HG03097 (cell line): ENCODE measurements around the gene PRLR.
"Not testable (repeated sequence)": the region's sequence is repeated elsewhere in the genome, so short reads cannot be mapped to it uniquely, and the experiment has no call there.

Experiments used
- ATAC-seq: cut with Tn5 transposase; IDR thresholded peaks from one replicate; pipeline ENCODE4 v1.9.1; 2021; ENCODE audit not compliant: unreplicated experiment, low FRiP score

Gene PRLR

GRCh38 chr5:35198686-35199085 lies 31.6 kb downstream of the PRLR start:
- no peak for ATAC-seq

- no peak for ATAC-seq
Measured at GRCh38 chr5:35198075-35198474, 32.2 kb downstream of the PRLR start.

GRCh38 chr5:35197351-35197750 lies 32.9 kb downstream of the PRLR start:
- ATAC-seq, result no peak

DNA sequence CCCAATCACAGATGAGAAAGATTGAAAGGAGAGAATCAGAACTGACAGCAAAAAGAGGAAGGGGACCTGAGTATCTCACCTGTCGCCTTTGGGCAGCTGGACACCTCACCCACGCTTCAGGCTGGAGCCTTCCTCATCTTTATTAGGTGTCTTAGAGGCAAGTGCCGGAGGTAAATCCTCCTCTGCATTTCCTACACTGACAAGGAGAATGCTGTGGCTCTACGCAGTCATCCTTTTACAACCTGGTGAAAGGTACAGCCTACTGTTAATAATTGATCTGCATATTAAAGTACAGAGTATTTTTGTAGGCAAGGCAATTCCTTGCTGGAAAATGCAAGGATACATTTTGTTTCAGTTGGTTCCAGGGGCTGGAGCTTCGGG lies 34.8 kb downstream of the PRLR start:
- no peak for ATAC-seq

- ATAC-seq, result peak; percentile 90
Measured at GRCh38 chr5:35194635-35195471, 35.4 kb downstream of the PRLR start.

DNA sequence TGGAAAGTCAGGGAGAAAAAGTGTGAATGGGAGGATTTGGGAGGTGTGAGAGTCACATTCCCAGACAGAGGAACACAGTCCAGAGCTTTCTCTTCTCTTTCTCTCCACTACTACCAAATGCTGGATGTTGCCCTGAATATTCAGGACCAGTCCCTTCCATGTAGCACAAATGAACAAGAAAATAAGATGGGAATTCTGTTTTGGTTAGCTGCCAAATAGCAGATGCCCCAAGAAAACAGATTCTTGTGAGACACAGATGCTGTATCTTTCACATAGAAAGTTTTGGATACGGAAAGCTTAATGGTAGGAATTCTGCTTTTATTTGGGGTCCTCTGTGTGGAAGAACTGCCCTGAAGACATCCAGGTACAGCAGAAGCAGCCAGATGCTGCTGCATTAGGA lies 37.8 kb downstream of the PRLR start:
- ATAC-seq, result no peak

- not testable (repeated sequence) for ATAC-seq
Measured at GRCh38 chr5:35189801-35190200, 40.5 kb downstream of the PRLR start.

GRCh38 chr5:35188031-35188457 lies 42.2 kb downstream of the PRLR start:
- ATAC-seq, result no peak

GRCh38 chr5:35187621-35188020 lies 42.7 kb downstream of the PRLR start:
- not testable (repeated sequence) for ATAC-seq

DNA sequence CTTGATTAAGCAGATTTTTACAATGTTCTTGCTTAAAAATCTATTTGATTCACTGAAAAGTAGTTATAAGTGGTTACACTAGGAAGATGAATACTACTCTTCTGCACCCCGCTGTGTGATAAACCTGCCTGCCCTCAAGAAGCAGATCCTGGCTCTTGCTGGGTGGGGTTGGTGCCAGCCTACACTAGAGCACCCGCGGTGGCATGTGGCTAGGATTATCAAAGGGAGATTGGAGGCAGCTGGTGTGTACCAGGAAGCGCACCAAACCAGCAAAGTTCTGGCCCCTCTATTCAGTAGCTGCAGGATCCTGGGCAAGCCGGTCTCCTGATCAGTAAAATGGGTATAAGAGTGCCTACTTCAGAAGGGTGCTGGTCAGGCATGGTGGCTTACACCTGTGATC lies 43.5 kb downstream of the PRLR start:
- ATAC-seq, result no peak

DNA sequence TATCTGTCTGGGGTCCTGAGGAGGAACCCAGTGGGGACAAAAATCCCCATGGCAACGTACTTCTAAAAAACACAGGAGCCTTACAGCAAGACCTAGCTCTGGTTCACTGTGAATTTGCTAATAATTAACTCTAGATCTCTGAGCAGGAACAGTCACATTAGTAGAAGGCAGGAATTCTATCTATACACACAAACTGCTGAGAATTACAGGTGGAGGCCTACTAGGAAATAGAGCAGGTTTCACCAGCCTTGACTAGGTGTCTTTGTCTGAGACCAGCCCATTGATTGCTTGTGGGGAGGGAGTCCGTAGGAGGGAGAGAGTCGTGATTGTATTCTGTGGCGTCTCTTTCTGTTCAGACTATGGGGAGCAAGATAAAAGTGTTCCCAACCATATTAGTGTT lies 44.8 kb downstream of the PRLR start:
- no peak for ATAC-seq

- ATAC-seq, result no peak
Measured at GRCh38 chr5:35183556-35183955, 46.7 kb downstream of the PRLR start.

DNA sequence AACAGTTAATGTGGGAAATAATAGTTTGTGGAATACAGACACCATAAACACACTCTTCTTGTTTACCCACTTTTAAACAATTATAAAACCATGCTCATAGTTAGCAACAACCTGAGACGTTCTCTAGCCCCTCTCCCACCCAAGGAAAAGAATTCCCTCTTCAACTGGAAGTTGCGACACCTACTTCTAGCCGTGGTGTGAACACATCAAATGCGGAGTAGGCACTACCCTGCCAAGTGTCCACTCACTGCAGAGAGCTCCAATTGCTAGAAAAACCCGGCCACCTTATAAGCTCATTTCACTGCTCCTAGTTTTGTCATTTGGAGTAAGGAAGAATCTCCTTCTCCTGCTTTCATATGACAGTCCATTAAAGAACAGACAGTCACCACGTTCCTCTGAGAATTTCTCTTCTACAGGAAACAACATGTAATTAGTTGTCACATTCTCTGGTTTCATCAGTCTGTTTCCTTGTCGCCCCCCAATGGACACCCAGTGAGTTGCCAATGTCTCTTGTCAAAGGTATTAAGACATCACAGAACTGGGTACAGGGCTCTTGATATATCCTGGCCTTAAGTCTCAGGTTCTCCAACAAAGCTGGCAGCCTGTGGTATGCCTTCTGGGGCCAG lies 47.3 kb downstream of the PRLR start:
- peak; percentile 66 for ATAC-seq

- ATAC-seq, result no peak
Measured at GRCh38 chr5:35182486-35182885, 47.8 kb downstream of the PRLR start.

- ATAC-seq, result no peak
Measured at GRCh38 chr5:35180046-35180445, 50.2 kb downstream of the PRLR start.

GRCh38 chr5:35177783-35178182 lies 52.5 kb downstream of the PRLR start:
- no peak for ATAC-seq

DNA sequence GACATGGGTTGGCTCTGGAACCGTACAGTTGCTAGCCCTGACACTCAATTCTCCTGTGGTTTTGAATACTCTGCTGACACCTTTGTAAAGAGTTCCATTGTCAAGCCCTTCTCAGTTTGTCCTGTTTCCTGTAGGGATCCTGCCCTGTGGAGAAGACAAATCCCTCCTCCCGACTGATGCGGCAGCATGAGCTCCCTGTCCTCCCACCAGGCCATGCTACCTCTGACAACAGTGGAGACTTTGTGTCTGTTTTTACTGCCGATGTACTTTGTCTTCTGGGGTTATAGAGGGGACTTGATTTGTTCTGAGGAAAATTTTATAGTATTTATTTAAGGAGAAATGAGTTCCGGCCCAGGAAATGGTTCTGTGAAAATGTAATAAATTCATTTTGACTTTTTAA lies 57.8 kb downstream of the PRLR start:
- ATAC-seq, result no peak

DNA sequence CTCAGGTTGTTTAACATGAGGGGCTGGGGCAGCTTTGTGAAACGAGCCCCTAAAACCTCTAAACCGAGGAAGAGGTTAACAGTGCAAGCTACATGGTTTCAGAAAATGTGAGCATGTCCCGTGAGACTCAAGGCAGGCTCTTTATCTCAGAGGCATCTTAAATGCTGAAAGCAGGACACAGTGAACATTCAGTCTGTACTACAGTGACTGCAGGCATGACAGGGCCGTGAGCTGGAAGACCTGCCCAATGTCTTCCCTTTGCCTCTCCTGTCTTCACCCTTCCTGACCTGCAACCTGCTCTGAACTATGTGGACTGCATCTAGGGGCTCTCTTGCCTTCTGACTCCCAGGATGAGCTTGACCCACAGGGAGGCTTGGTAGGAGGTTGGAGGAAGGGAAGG lies 58.3 kb downstream of the PRLR start:
- no peak for ATAC-seq

GRCh38 chr5:35171078-35171477 lies 59.2 kb downstream of the PRLR start:
- no peak for ATAC-seq

DNA sequence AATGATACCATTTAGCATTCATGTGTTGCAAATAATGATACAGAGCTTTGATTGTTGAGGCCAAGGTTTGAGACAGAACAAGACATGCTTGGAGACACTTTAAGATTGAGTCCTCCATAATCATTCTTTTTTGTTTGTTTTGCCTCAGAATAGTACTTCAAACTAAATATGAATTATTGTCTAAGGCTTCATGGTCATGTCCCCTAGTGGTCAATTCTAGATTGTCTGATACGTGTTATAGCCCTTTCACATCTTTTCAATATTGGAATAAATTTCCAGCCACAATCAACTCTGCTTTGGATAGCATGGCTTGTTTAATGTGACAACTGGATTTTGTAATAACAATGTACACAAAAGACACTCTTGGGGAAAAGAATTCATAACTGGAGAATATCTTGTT lies 64.2 kb downstream of the PRLR start:
- ATAC-seq, result no peak

DNA sequence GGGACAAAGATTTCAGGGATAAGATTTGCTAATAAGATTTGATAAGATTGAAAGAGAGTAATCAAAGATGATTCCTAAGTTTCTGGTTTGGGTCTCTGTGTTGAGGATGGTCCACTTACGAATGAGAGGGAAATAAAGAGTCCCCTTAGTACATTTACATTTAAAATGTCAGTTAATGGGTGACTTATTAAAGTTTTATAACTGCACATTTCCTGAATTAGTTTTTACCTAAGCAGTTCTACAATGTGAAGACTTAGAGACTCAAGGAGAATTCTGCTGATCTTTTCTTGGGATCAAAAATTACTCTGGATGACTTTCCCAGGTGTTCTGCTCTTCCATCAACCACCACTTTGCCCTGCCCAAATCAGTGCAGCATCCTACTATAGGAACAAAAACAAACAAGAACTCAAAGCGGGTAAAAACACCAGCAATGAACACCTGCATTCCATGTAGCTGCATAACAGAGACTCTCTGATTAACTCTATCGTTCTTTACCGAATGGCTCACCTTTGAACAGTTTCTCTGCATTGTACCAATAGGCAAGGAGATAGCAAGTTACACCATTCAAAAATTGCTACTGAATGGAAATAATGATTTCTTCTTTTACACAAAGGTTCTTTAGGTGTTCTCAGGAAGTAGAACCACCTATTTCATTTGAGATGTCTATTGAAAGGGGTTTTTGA lies 65.3 kb downstream of the PRLR start:
- no peak for ATAC-seq

DNA sequence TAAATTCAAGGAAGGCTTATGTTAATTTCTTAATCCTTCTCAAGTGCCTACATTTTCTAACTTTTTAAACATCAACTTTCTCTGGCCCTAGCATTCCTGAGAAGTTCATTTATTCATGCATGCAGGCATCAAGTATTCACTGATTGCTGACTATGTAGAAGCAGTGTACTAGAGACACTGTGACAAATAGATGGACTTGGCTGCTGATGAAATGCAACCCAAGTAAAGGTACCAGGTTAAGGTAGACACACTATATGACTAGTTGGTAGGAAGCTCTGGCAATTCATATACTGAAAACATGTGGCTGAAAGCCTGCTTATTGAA lies 66.6 kb downstream of the PRLR start:
- no peak for ATAC-seq
